Measurements from ENCODE around the gene CNR2. TPM values are rescaled to one million over a fixed set of nuclear protein-coding genes. Genes with fewer than 3 reads are reported as not detected.
A peak's percentile ranks its signal among the peaks of the same experiment; 100 is the strongest.

Gene CNR2
- total RNA-seq, 1 experiment from 2014 or later: not detected

DNA sequence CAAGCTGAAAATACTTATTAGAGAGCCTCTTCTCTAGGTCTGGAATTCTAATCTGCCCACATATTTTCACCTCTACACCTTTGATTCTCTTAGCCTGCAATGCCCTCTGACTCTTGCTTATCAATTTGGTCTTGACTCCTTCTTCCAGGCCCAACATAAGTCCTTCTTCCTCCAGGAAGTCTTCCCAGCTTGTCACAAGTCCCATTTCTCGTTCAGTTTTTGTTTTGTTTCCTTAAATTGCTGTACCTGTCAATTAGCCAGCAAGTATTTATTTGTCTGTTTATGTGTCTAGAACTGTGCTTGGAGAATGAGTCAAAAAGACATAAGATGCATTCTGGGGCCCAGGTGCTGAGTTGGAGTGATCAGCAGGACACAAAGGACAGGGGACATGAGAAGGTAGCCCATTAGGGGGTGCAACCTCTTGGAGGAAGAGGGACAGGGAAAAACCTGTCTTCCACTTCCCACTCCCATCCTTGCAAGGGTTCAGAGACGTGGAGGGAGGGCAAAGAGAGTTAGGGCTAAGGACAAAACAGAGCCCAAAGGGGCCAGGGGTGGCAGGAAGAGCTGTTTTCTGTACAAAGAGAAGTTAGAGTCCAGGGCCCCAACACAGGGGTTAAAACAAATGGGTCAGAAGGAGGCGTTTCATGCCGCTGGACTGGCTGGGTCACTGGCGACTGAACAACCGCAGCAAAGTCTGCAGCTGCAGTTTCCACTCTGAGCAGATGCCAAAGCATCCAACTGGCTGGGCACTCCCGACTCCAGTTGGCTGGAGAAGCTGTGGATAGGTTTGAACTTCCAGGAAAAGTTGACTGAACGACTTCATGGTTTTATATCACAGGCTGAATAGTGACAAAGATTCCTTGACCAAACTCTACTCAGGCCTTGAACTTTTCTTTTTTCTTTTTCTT is 10.7 kb upstream of the CNR2 start:
- in situ Hi-C loops (cut with HindIII; ENCODE audit: low pct_unique_long_range_greater_than_20kb, low sequenced_read_pairs): no loop called here
- no peak for DNase-seq (ENCODE audit: low read depth, low spot score)

DNA sequence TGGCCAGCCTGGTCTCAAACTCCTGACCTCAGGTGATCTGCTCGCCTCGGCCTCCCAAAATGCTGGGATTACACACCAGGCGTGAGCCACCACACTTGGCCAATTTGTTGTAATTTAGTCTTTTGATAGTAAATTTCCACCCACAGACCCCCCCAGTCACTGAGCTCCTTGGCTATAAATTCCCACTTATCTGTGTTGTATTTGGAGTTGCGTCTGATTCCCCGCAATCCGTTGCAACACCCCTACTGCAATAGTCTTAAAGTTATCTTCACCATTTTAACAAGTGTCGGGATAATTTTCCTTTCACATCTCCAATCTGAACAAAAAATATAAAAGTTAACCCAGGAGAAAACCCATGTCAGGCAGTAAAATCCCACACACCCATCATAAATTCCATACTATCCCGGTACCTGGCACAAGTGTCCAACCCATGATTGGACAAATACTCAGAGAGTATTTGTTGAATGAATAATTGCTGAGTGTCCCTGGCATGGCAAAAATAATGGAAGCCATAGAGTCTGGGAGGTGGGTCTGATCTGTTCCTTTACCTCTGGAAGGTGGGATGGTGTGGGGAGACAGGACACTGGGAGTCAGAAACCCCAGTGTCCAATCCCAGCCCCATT is 9.3 kb upstream of the CNR2 start:
- no peak for DNase-seq (ENCODE audit: low read depth, low spot score)
- in situ Hi-C loops (cut with HindIII; ENCODE audit: low pct_unique_long_range_greater_than_20kb, low sequenced_read_pairs): no loop called here

GRCh38 chr1:23916209-23917131 is 3.3 kb upstream of the CNR2 start:
- peak; percentile 88 for DNase-seq (ENCODE audit: low read depth, low spot score)

DNA sequence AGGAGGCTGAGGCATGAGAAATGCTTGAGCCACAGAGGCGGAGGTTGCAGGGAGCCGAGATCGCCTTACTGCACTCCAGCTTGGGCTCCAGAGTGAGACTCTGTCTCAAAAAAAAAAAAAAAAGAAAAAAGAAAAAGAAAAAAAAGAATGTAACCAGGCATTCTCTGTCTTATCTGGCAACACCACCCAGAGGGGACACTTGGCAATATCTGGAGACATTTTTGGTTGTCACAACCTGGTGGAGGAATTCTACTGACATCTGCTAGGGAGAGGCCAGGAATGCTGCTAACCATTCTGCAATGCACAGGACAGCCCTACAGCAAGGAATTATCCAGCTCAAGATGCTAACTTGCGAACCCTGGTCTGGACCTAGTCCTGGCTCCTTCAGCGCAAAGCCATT is 2.3 kb upstream of the CNR2 start:
- in situ Hi-C loops (cut with HindIII; ENCODE audit: low pct_unique_long_range_greater_than_20kb, low sequenced_read_pairs): no loop called here
- DNase-seq (ENCODE audit: low read depth, low spot score): no peak

More at GRCh38 chr1:23916209-23917131, 3.3 kb upstream of the CNR2 start:
- in situ Hi-C loops (cut with HindIII; ENCODE audit: low pct_unique_long_range_greater_than_20kb, low sequenced_read_pairs): no loop called here

DNA sequence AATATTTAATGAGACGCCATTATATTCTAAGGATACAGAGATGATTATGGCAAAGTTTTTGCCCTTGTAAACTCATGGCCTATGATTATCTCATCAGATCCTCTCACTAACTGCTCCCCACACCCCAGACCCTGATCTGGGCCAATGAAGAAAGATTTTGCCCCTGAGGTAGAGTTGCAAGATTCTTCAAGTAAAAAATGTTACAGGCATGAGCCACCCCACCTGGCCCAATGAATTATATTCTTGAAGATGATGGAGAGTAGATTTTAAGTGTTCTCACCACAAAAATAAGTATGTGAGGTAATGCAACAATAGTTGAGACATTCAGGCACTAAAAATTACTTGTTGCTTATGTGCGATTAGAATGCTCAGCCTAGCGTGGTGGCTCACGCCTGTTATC is 1.8 kb upstream of the CNR2 start:
- no peak for DNase-seq (ENCODE audit: low read depth, low spot score)
- in situ Hi-C loops (cut with HindIII; ENCODE audit: low pct_unique_long_range_greater_than_20kb, low sequenced_read_pairs): no loop called here

- in situ Hi-C loops (cut with HindIII; ENCODE audit: low pct_unique_long_range_greater_than_20kb, low sequenced_read_pairs): no loop called here
- no peak for DNase-seq (ENCODE audit: low read depth, low spot score)
Observed at GRCh38 chr1:23911921-23912320, 1.2 kb downstream of the CNR2 start.

DNA sequence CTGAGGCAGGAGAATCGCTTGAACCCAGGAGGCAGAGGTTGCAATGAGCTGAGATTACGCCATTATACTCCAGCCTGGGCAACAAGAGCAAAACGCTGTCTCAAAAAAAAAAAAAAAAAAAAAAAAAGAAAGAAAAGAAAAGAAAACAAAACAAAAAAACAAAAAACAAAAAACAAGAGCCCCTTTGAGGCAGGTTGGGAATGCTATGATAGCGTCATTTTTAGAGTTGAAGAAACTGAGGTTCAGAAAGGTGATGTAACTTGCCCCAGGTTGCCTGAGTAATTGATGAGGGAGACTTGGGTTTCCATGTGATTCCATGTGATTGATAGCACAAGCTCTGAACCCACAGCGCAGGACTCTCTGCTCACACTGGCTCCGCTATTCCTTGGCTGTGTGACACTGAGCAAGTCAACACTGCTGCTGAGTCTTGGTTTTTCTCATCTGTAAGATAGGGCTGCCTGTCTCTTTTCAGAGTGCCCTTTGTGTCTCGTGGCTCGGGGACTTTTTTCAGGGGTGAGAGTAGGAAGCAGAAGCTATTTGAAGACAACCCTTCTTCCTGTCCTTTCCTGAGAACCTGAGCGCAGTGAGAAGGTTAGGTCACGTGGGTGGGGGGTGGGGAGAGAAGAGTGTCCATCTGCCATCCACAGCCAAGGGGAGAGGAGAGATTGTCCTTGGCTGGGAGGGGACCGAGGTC is 2.5 kb downstream of the CNR2 start:
- in situ Hi-C loops (cut with HindIII; ENCODE audit: low pct_unique_long_range_greater_than_20kb, low sequenced_read_pairs): no loop called here
- DNase-seq (ENCODE audit: low read depth, low spot score): no peak

GRCh38 chr1:23910144-23910543 is 3.0 kb downstream of the CNR2 start:
- no peak for DNase-seq (ENCODE audit: low read depth, low spot score)

GRCh38 chr1:23909412-23909811 is 3.8 kb downstream of the CNR2 start:
- peak; percentile 7 for DNase-seq (ENCODE audit: low read depth, low spot score)
- in situ Hi-C loops (cut with HindIII; ENCODE audit: low pct_unique_long_range_greater_than_20kb, low sequenced_read_pairs): no loop called here

More at GRCh38 chr1:23910144-23910543, 3.0 kb downstream of the CNR2 start:
- in situ Hi-C loops (cut with HindIII; ENCODE audit: low pct_unique_long_range_greater_than_20kb, low sequenced_read_pairs): no loop called here

- in situ Hi-C loops (cut with HindIII; ENCODE audit: low pct_unique_long_range_greater_than_20kb, low sequenced_read_pairs): no loop called here
- DNase-seq (ENCODE audit: low read depth, low spot score): no peak
Observed at GRCh38 chr1:23908453-23909341, 4.5 kb downstream of the CNR2 start.

GRCh38 chr1:23906731-23907130 is 6.4 kb downstream of the CNR2 start:
- no peak for DNase-seq (ENCODE audit: low read depth, low spot score)
- in situ Hi-C loops (cut with HindIII; ENCODE audit: low pct_unique_long_range_greater_than_20kb, low sequenced_read_pairs): no loop called here

GRCh38 chr1:23905461-23906025 is 7.6 kb downstream of the CNR2 start:
- DNase-seq (ENCODE audit: low read depth, low spot score): no peak
- in situ Hi-C loops (cut with HindIII; ENCODE audit: low pct_unique_long_range_greater_than_20kb, low sequenced_read_pairs): no loop called here

DNA sequence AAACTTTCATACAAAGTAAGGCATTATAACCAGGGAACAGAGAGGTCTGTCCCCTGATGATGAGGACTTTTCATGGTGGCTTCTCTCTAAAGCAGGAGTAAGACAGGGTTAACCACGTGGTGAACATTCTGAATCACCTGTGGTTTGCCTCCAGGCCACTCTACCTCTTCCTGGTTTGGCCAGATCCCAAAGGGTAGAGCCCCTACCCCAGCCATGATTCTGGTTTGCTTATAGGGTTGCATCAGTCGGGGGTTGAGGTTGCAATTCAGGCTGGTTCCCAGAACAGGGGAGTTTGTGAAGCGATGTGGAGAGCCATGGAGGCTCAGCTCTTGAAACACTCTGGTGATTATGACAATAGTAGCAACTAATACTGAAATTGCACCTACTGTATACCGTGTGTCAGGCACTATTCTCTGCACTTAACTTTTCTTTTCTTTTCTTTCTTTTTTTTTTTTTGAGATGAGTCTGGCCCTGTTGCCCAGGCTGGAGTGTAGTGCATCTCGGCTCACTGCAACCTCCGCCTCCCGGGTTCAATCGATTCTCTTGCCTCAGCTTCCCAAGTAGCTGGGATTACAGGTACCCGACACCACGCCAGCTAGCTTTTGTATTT is 8.3 kb downstream of the CNR2 start:
- in situ Hi-C loops (cut with HindIII; ENCODE audit: low pct_unique_long_range_greater_than_20kb, low sequenced_read_pairs): no loop called here
- DNase-seq (ENCODE audit: low read depth, low spot score): peak; percentile 15

- DNase-seq (ENCODE audit: low read depth, low spot score): no peak
- in situ Hi-C loops (cut with HindIII; ENCODE audit: low pct_unique_long_range_greater_than_20kb, low sequenced_read_pairs): no loop called here
Observed at GRCh38 chr1:23903754-23904153, 9.4 kb downstream of the CNR2 start.

DNA sequence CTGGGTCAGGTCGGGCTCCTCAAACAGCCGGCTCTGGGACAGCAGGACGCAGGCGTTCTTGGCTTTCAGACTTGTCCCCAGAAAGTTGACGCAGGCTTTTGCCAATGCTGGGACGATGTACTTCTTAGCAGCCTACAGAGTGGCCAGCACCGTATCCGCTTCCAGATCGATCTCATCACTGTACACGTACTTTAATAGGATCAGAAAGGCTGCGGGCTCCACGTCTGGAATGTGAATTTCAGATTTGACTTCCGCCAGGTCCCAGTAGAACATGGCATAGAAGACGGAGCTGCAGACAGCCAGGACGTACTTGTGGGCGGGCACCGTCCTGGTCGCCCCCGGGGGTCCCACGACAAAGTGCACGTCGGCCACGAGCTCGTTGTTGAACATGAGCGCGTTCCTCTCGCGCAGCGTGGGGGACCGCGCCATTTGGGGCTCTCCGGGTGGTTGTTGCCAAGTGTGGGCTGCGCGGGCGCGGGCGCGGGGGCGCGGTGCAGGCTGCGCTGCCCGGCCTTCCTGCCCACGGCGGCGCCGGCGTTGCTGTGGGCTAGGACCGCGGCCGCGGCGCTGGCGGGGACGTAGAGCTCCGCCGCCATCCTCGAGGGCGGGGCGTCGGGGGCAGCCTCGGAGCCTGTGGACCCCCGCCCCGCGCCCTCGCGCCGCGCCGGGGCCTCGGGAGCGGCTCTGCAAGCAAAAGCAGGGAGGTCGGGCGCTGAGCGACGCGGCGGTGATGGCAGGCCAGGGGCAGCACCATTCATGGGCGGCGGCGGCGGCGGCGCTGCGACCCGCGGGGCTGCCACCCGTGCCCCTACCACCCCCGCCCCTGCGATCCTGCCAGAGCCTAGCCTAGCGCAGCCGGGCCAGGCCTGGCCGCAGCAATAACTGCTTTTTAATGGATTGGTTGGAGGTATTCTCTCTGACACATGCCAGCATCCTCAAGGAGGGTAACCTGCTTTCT is 10.6 kb downstream of the CNR2 start:
- DNase-seq (ENCODE audit: low read depth, low spot score): no peak
- in situ Hi-C loops (cut with HindIII; ENCODE audit: low pct_unique_long_range_greater_than_20kb, low sequenced_read_pairs): no loop called here
